NCI-H82 treated with DMSO at 0.1 percent for 48 hours (cell line): ENCODE data around the gene REM2.
"Not testable (repeated sequence)": the region's sequence is repeated elsewhere in the genome, so short reads cannot be mapped to it uniquely, and the experiment has no call there.

ENCODE experiments used
- DNase-seq: peaks from one replicate; lab custom pipeline; 2025; ENCODE audit not compliant: unreplicated experiment; lab: John Stamatoyannopoulos, UW

The REM2 gene

GRCh38 chr14:22896356-22896755 is 13.3 kb downstream of the REM2 start:
- DNase-seq, result no peak

GRCh38 chr14:22896760-22897159 is 13.7 kb downstream of the REM2 start:
- no peak for DNase-seq

- DNase-seq, result no peak
Measured at GRCh38 chr14:22897357-22897756, 14.3 kb downstream of the REM2 start.

- no peak for DNase-seq
Measured at GRCh38 chr14:22898302-22899090, 15.5 kb downstream of the REM2 start.

- peak; percentile 65 for DNase-seq
Measured at GRCh38 chr14:22900081-22900799, 17.2 kb downstream of the REM2 start.

GRCh38 chr14:22901799-22902198 is 18.8 kb downstream of the REM2 start:
- DNase-seq, result no peak

GRCh38 chr14:22903742-22904087 is 20.7 kb downstream of the REM2 start:
- no peak for DNase-seq

GRCh38 chr14:22905627-22906026 is 22.6 kb downstream of the REM2 start:
- no peak for DNase-seq

GRCh38 chr14:22906073-22906472 is 23.1 kb downstream of the REM2 start:
- no peak for DNase-seq

- no peak for DNase-seq
Measured at GRCh38 chr14:22907429-22907828, 24.4 kb downstream of the REM2 start.

GRCh38 chr14:22908601-22909000 is 25.6 kb downstream of the REM2 start:
- DNase-seq, result no peak

- no peak for DNase-seq
Measured at GRCh38 chr14:22910916-22911315, 27.9 kb downstream of the REM2 start.

GRCh38 chr14:22914836-22915235 is 31.8 kb downstream of the REM2 start:
- not testable (repeated sequence) for DNase-seq

- no peak for DNase-seq
Measured at GRCh38 chr14:22915886-22916521, 33.0 kb downstream of the REM2 start.

GRCh38 chr14:22918804-22919600 is 36.0 kb downstream of the REM2 start, which contains the start of gene RBM23:
Gene RBM23, minus strand, starts transcription at chr14:22919149.
- DNase-seq, result peak; percentile 99

- no peak for DNase-seq
Measured at GRCh38 chr14:22919601-22919921, 36.5 kb downstream of the REM2 start.

- no peak for DNase-seq
Measured at GRCh38 chr14:22920697-22921096, 37.7 kb downstream of the REM2 start.

- DNase-seq, result no peak
Measured at GRCh38 chr14:22922294-22922693, 39.3 kb downstream of the REM2 start.

- DNase-seq, result no peak
Measured at GRCh38 chr14:22923746-22924145, 40.7 kb downstream of the REM2 start.

GRCh38 chr14:22925513-22925912 is 42.5 kb downstream of the REM2 start:
- DNase-seq, result no peak

- no peak for DNase-seq
Measured at GRCh38 chr14:22926316-22926715, 43.3 kb downstream of the REM2 start.
